Measurements from ENCODE around the gene ATG7. TPM values are rescaled to one million over a fixed set of nuclear protein-coding genes. Genes with fewer than 3 reads are reported as not detected.

Gene ATG7
- total RNA-seq, 1 experiment from 2014 or later = 29.3 TPM

DNA sequence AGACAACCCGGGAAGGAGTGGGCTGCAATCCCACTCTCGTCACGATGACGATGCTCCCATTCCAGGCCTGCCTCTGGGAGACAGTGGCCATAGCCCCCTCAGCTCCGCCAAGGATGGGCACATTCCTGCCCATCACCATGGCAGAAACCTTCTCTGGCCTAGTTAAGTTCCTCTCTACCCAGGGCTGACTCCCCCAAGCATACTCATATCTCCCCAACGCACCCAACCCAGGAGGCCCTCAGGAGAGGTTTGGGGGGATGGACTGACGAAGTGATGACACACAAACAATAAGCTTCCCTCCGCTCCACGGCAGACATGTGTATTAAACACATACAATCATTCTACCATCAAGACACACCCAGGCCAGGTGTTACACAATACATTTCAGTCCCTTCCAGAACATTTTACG is 311.4 kb downstream of the ATG7 start:
- H3K36me3 ChIP-seq (ENCODE audit: control insufficient read depth in 1 of 2, insufficient read depth in 2 of 2, low read length in 2 of 2) = no peaks in the 10 kb centered on the region
- no peaks in the 10 kb centered on the region for H3K9me3 ChIP-seq (ENCODE audit: control insufficient read depth in 1 of 2, insufficient read depth in 1 of 2, low read depth in 1 of 2, low read length in 2 of 2)
- CTCF ChIA-PET = no interaction called here
- no peaks in the 10 kb centered on the region for H3K9me2 ChIP-seq (ENCODE audit: insufficient read depth)
- DNase-seq (ENCODE audit: low read depth, low spot score) (no peak), ATAC-seq (no peak)
- H3K27me3 ChIP-seq (ENCODE audit: insufficient read depth, low read length) = no peaks in the 10 kb centered on the region
- no peak overlapping the region for H2AFZ ChIP-seq (ENCODE audit: low read depth, low read length, poor library complexity, severe bottlenecking)
- RAD21 ChIA-PET (ENCODE audit: low non-redundant PET in 1 of 2, low total read pairs in 2 of 2, uncharacterized antibody in 2 of 2, unreplicated experiment in 2 of 2) = no interaction called here
- POLR2A ChIA-PET = no interaction called here
- TF ChIP-seq SRF (IDR thresholded peaks at IDR 0.05; ENCODE audit: low read depth) (no peak), POLR2A (IDR thresholded peaks at IDR 0.05; ENCODE audit: borderline replicate concordance, extremely low read depth, insufficient read depth, insufficient read length) (no peak), MAX (IDR thresholded peaks at IDR 0.05) (no peak), TCF7L2 (IDR thresholded peaks at IDR 0.05; ENCODE audit: borderline replicate concordance, extremely low read depth, insufficient read depth, insufficient read length) (no peak), REST (IDR thresholded peaks at IDR 0.05; ENCODE audit: low read depth) (no peak), CEBPB (IDR thresholded peaks at IDR 0.05; ENCODE audit: low read depth) (no peak), ZFX (IDR thresholded peaks at IDR 0.05) (no peak), YY1 (IDR thresholded peaks at IDR 0.05; ENCODE audit: extremely low read depth, insufficient replicate concordance, low read depth, low read length) (no peak), SP1 (IDR thresholded peaks at IDR 0.05; ENCODE audit: low read depth) (no peak), EGR1 (IDR thresholded peaks at IDR 0.05; ENCODE audit: low read depth) (no peak), RAD21 (IDR thresholded peaks at IDR 0.05; ENCODE audit: low read depth) (no peak), ELF1 (IDR thresholded peaks at IDR 0.05; ENCODE audit: borderline replicate concordance, low read depth) (no peak), CBX3 (IDR thresholded peaks at IDR 0.05; ENCODE audit: low read depth) (no peak), ZBTB33 (IDR thresholded peaks at IDR 0.05; ENCODE audit: extremely low read depth, insufficient replicate concordance, low read length) (no peak), JUND (IDR thresholded peaks at IDR 0.05) (no peak), ZNF274 (IDR thresholded peaks at IDR 0.05; ENCODE audit: low read depth, low read length) (no peak), SIN3A (IDR thresholded peaks at IDR 0.05; ENCODE audit: low read depth) (no peak), FOSL1 (IDR thresholded peaks at IDR 0.05; ENCODE audit: low read depth) (no peak)
- TF ChIP-seq, protein P1, sequence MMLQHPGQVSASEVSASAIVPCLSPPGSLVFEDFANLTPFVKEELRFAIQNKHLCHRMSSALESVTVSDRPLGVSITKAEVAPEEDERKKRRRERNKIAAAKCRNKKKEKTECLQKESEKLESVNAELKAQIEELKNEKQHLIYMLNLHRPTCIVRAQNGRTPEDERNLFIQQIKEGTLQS (IDR thresholded peaks at IDR 0.05) = no peak
- TF ChIP-seq, protein P2, sequence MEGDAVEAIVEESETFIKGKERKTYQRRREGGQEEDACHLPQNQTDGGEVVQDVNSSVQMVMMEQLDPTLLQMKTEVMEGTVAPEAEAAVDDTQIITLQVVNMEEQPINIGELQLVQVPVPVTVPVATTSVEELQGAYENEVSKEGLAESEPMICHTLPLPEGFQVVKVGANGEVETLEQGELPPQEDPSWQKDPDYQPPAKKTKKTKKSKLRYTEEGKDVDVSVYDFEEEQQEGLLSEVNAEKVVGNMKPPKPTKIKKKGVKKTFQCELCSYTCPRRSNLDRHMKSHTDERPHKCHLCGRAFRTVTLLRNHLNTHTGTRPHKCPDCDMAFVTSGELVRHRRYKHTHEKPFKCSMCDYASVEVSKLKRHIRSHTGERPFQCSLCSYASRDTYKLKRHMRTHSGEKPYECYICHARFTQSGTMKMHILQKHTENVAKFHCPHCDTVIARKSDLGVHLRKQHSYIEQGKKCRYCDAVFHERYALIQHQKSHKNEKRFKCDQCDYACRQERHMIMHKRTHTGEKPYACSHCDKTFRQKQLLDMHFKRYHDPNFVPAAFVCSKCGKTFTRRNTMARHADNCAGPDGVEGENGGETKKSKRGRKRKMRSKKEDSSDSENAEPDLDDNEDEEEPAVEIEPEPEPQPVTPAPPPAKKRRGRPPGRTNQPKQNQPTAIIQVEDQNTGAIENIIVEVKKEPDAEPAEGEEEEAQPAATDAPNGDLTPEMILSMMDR (IDR thresholded peaks at IDR 0.05 in 2 of 3, conservative IDR thresholded peaks at IDR 0.05 in 1 of 3; ENCODE audit: borderline replicate concordance in 1 of 3, insufficient read depth in 1 of 3, low read depth in 2 of 3, low read length in 2 of 3) = no peak
- H3K79me2 ChIP-seq (ENCODE audit: insufficient read depth, low read length) = peaks cover 53% of the 10 kb centered on the region
- no peak overlapping the region for H3K9ac ChIP-seq (ENCODE audit: low read length)
- intact Hi-C loops (cut with micrococcal nuclease) = no loop called here
- H3K4me2 ChIP-seq (ENCODE audit: low read length) = no peak overlapping the region
- no peaks in the 10 kb centered on the region for H4K20me1 ChIP-seq (ENCODE audit: insufficient read depth)
- peaks cover 9 to 16% of the 10 kb centered on the region in 2 experiments; a peak in 3 of 4 replicates for H3K4me1 ChIP-seq (ENCODE audit: control insufficient read depth in 1 of 2, insufficient read depth in 2 of 2, low read length in 2 of 2)
- H3K4me3 ChIP-seq (replicated peaks in 1 of 2; ENCODE audit: low read depth in 1 of 2, low read length in 2 of 2) = no peak overlapping the region
- BruUV-seq (replicated peaks) = no TSS peak
- H3K27ac ChIP-seq (ENCODE audit: low read depth, low read length) = no peak overlapping the region

Measured in HCT116 (cell line).